Measurements from ENCODE around the gene DUS3L. TPM values are rescaled to one million over a fixed set of nuclear protein-coding genes. Genes with fewer than 3 reads are reported as not detected.

Gene DUS3L
- total RNA-seq, 1 experiment from 2014 or later = 75.4 TPM

DNA sequence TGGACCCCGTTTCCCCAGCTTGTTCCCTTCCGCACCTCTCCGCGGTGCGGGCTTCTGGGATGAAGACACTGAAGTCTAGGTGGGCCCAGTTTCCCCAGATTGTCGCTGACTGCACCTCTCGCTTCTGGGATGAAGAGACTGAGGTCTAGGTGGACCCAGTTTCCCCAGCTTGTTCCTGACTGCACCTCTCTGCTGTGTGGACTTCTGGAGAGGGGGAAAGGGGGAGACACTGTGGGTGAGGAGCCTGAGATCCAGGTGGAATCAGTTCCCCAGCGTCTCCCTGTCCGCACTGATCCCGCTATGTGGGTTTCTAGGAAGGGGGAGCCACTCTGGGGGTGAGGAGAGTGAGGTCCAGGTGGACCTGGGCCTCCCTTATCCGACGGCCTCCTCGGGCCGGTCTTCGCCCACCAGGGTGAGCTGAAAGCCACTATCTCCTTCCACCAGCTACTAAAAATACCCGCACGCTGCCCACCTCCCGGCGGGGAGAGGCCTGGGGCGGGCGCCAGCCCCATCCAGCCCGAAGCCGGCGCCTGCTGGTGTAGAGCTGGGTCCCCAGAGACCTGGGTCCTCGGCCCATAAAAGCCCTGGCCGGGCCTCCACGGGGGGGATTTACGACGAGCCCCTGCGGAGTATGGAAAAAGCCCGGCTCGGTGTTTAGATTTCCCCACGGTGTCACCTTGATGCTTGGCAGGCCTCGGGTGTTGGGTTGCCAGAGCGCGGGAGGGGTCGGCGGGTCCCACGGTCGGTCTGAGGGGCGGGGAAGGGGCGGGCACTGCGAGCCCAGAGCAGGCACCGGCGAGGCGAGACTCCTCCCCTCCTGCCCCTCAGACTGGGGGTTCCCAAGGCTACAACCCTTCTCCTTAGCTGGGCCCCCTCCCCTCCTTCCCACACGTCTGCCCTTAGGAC is 38.0 kb upstream of the DUS3L start:
- peak overlapping the region; percentile 80 for H3K27ac Mint-ChIP-seq (ENCODE audit: unreplicated experiment)
- H3K9me3 ChIP-seq = no peaks in the 10 kb centered on the region
- no peaks in the 10 kb centered on the region for H3K27me3 ChIP-seq (replicated peaks; ENCODE audit: control insufficient read depth, insufficient read depth, low read length)
- TF ChIP-seq CTCF (IDR thresholded peaks at IDR 0.05; ENCODE audit: insufficient read depth in 1 of 2, low read depth in 1 of 2, low read length in 1 of 2, severe bottlenecking in 1 of 2, unreplicated experiment in 1 of 2) = no peak
- no peak for DNase-seq
- no peaks in the 10 kb centered on the region for H3K27me3 Mint-ChIP-seq (ENCODE audit: insufficient read depth, unreplicated experiment)
- H3K4me1 ChIP-seq = peaks cover 5% of the 10 kb centered on the region; the same call in 1 of the 2 replicates
- peak overlapping the region; percentile 88 for H3K4me3 ChIP-seq (ENCODE audit: low read depth, low read length)
- peak overlapping the region; percentile 88 for H3K4me3 Mint-ChIP-seq (ENCODE audit: unreplicated experiment)
- ChIA-PET POLR2A (interaction anchor here (0.9 to 1.5 kb wide), 5 partner anchors 12 to 109 kb away, joined by 5 to 27 read pairs (median 10); partner anchors contain the start of genes CATSPERD, LONP1, NDUFA11 and VMAC), CTCF (interaction anchor here (0.6 to 2.8 kb wide), 3 partner anchors 25 to 159 kb away, joined by 3 to 39 read pairs (median 18); partner anchors contain the start of genes NDUFA11 and VMAC)
- H3K36me3 Mint-ChIP-seq (ENCODE audit: insufficient read depth, unreplicated experiment) = peaks cover 12% of the 10 kb centered on the region
- intact Hi-C loops (cut with micrococcal nuclease; ENCODE audit: unreplicated experiment) = loop anchor here (5.0 kb wide), 1 partner anchor 73 kb away; the partner anchor contains the start of genes NDUFA11 and VMAC
- H3K36me3 ChIP-seq (ENCODE audit: control insufficient read depth, insufficient read depth, low read length) = no peaks in the 10 kb centered on the region
- peaks cover 7% of the 10 kb centered on the region for H3K4me1 Mint-ChIP-seq (ENCODE audit: low read depth, unreplicated experiment)
- BruUV-seq (replicated peaks) = TSS peak; percentile 98
- no peaks in the 10 kb centered on the region for H3K9me3 Mint-ChIP-seq (ENCODE audit: unreplicated experiment)

DNA sequence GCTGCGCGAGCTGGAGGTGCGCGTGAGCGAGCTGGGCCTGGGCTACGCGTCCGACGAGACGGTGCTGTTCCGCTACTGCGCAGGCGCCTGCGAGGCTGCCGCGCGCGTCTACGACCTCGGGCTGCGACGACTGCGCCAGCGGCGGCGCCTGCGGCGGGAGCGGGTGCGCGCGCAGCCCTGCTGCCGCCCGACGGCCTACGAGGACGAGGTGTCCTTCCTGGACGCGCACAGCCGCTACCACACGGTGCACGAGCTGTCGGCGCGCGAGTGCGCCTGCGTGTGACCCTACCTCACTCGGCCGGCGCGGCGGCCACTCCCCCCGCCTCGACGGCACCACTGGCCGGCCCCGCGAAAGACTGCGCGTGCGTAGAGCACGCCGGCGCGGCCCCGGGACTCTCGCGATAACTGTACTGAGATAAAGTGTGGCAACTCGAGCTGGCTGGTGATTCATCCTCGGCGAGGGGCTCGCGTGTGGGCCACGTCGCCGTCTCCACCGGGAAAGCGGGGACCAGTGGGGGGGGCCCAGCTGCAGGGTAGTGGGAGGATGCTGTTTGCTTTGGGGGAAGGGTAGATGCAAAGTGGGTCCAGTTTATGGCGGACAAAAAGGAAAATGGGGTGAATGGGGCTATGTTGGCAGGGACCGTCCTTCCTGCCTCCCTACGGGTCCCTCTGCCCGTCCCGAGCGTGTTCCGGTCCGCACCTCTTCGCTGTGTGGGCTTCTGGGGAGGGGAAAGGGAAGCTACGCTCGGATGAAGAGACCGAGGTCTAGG is 37.1 kb upstream of the DUS3L start:
- POLR2A ChIA-PET = interaction anchor here (0.5 to 1.5 kb wide), 8 partner anchors 13 to 391 kb away, joined by 3 to 27 read pairs (median 5); partner anchors contain the start of genes CATSPERD, LONP1, NDUFA11 and VMAC
- no peaks in the 10 kb centered on the region for H3K27me3 ChIP-seq (replicated peaks; ENCODE audit: control insufficient read depth, insufficient read depth, low read length)
- Mint-ChIP-seq H3K27me3 (ENCODE audit: insufficient read depth, unreplicated experiment) (no peaks in the 10 kb centered on the region), H3K36me3 (ENCODE audit: insufficient read depth, unreplicated experiment) (peaks cover 12% of the 10 kb centered on the region), H3K9me3 (ENCODE audit: unreplicated experiment) (no peaks in the 10 kb centered on the region), H3K4me3 (ENCODE audit: unreplicated experiment) (peak overlapping the region; percentile 88), H3K27ac (ENCODE audit: unreplicated experiment) (peak overlapping the region; percentile 80), H3K4me1 (ENCODE audit: low read depth, unreplicated experiment) (peaks cover 7% of the 10 kb centered on the region)
- intact Hi-C loops (cut with micrococcal nuclease; ENCODE audit: unreplicated experiment) = loop anchor here (5.0 kb wide), 1 partner anchor 74 kb away; the partner anchor contains the start of genes NDUFA11 and VMAC
- DNase-seq = peak; percentile 95 to 97
- peak overlapping the region; percentile 88 for H3K4me3 ChIP-seq (ENCODE audit: low read depth, low read length)
- no TSS peak for BruUV-seq (replicated peaks)
- no peak for TF ChIP-seq CTCF (IDR thresholded peaks at IDR 0.05; ENCODE audit: insufficient read depth in 1 of 2, low read depth in 1 of 2, low read length in 1 of 2, severe bottlenecking in 1 of 2, unreplicated experiment in 1 of 2)
- no peaks in the 10 kb centered on the region for H3K9me3 ChIP-seq
- CTCF ChIA-PET = interaction anchor here (0.5 to 2.8 kb wide), 5 partner anchors 19 to 512 kb away, joined by 3 to 39 read pairs (median 5); partner anchors contain the start of genes NDUFA11 and VMAC
- peaks cover 5% of the 10 kb centered on the region; the same call in 1 of the 2 replicates for H3K4me1 ChIP-seq
- H3K36me3 ChIP-seq (ENCODE audit: control insufficient read depth, insufficient read depth, low read length) = no peaks in the 10 kb centered on the region

Data from Caco-2 (cell line).